Measurements from ENCODE around the gene PFKM.

The PFKM gene

GRCh38 chr12:48169011-48169410 is 49.8 kb downstream of the PFKM start:
- ATAC-seq (ENCODE audit: insufficient read depth, low read depth) (no peak), DNase-seq (no peak)
- Histone ChIP-seq H3K27ac (ENCODE audit: low read length) (no peak overlapping the region), H4K20me1 (ENCODE audit: insufficient read depth, low read length) (no peaks in the 10 kb centered on the region), H3K9ac (ENCODE audit: low read depth, low read length) (no peak overlapping the region), H3K79me2 (ENCODE audit: insufficient read depth, low read length) (no peaks in the 10 kb centered on the region), H3K4me3 (ENCODE audit: low read depth in 1 of 2, low read length in 2 of 2) (no peak overlapping the region), H3K36me3 (ENCODE audit: insufficient read depth, low read length) (no peaks in the 10 kb centered on the region), H3K27me3 (ENCODE audit: insufficient read depth, low read length, poor library complexity) (no peaks in the 10 kb centered on the region), H3K4me2 (ENCODE audit: insufficient read depth, low read length) (no peak overlapping the region), H2AFZ (ENCODE audit: low read depth, low read length) (no peak overlapping the region), H3K9me3 (ENCODE audit: insufficient read depth, low read length, severe bottlenecking) (no peaks in the 10 kb centered on the region), H3K4me1 (ENCODE audit: insufficient read depth, low read length) (no peaks in the 10 kb centered on the region)
- no peak for TF ChIP-seq EZH2 (IDR thresholded peaks at IDR 0.05; ENCODE audit: borderline replicate concordance, low read depth, low read length, severe bottlenecking)
- TF ChIP-seq, protein P1, sequence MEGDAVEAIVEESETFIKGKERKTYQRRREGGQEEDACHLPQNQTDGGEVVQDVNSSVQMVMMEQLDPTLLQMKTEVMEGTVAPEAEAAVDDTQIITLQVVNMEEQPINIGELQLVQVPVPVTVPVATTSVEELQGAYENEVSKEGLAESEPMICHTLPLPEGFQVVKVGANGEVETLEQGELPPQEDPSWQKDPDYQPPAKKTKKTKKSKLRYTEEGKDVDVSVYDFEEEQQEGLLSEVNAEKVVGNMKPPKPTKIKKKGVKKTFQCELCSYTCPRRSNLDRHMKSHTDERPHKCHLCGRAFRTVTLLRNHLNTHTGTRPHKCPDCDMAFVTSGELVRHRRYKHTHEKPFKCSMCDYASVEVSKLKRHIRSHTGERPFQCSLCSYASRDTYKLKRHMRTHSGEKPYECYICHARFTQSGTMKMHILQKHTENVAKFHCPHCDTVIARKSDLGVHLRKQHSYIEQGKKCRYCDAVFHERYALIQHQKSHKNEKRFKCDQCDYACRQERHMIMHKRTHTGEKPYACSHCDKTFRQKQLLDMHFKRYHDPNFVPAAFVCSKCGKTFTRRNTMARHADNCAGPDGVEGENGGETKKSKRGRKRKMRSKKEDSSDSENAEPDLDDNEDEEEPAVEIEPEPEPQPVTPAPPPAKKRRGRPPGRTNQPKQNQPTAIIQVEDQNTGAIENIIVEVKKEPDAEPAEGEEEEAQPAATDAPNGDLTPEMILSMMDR (IDR thresholded peaks at IDR 0.05; ENCODE audit: borderline replicate concordance, extremely low read depth, low read length, poor library complexity, severe bottlenecking), result no peak

GRCh38 chr12:48175613-48176416 is 56.7 kb downstream of the PFKM start:
- peak overlapping the region; percentile 5; the same call in 1 of the 2 replicates for H3K4me2 ChIP-seq (ENCODE audit: insufficient read depth, low read length)
- no peaks in the 10 kb centered on the region for H3K79me2 ChIP-seq (ENCODE audit: insufficient read depth, low read length)
- no peaks in the 10 kb centered on the region for H3K36me3 ChIP-seq (ENCODE audit: insufficient read depth, low read length)
- no peak for ATAC-seq (ENCODE audit: insufficient read depth, low read depth)
- TF ChIP-seq, protein P1 (IDR thresholded peaks at IDR 0.05; ENCODE audit: borderline replicate concordance, extremely low read depth, low read length, poor library complexity, severe bottlenecking), result no peak
- TF ChIP-seq EZH2 (IDR thresholded peaks at IDR 0.05; ENCODE audit: borderline replicate concordance, low read depth, low read length, severe bottlenecking), result no peak
- no peak overlapping the region for H3K27ac ChIP-seq (ENCODE audit: low read length)
- H3K4me1 ChIP-seq (ENCODE audit: insufficient read depth, low read length), result peaks cover 7% of the 10 kb centered on the region; the same call in 1 of the 2 replicates
- H3K9ac ChIP-seq (ENCODE audit: low read depth, low read length), result no peak overlapping the region
- H2AFZ ChIP-seq (ENCODE audit: low read depth, low read length), result peak overlapping the region; percentile 58; the same call in 1 of the 2 replicates
- no peak overlapping the region for H3K4me3 ChIP-seq (ENCODE audit: low read depth in 1 of 2, low read length in 2 of 2)
- DNase-seq, result no peak
- H4K20me1 ChIP-seq (ENCODE audit: insufficient read depth, low read length), result no peaks in the 10 kb centered on the region
- H3K9me3 ChIP-seq (ENCODE audit: insufficient read depth, low read length, severe bottlenecking), result no peaks in the 10 kb centered on the region
- H3K27me3 ChIP-seq (ENCODE audit: insufficient read depth, low read length, poor library complexity), result peaks cover 24% of the 10 kb centered on the region

GRCh38 chr12:48176417-48176751 is 57.2 kb downstream of the PFKM start:
- ATAC-seq (ENCODE audit: insufficient read depth, low read depth) (no peak), DNase-seq (no peak)
- Histone ChIP-seq H4K20me1 (ENCODE audit: insufficient read depth, low read length) (no peaks in the 10 kb centered on the region), H3K79me2 (ENCODE audit: insufficient read depth, low read length) (no peaks in the 10 kb centered on the region), H3K9ac (ENCODE audit: low read depth, low read length) (no peak overlapping the region), H3K27ac (ENCODE audit: low read length) (no peak overlapping the region), H3K36me3 (ENCODE audit: insufficient read depth, low read length) (no peaks in the 10 kb centered on the region), H2AFZ (ENCODE audit: low read depth, low read length) (no peak overlapping the region), H3K4me2 (ENCODE audit: insufficient read depth, low read length) (no peak overlapping the region), H3K4me3 (ENCODE audit: low read depth in 1 of 2, low read length in 2 of 2) (no peak overlapping the region), H3K27me3 (ENCODE audit: insufficient read depth, low read length, poor library complexity) (peaks cover 28% of the 10 kb centered on the region), H3K9me3 (ENCODE audit: insufficient read depth, low read length, severe bottlenecking) (no peaks in the 10 kb centered on the region), H3K4me1 (ENCODE audit: insufficient read depth, low read length) (peaks cover 7% of the 10 kb centered on the region; the same call in 1 of the 2 replicates)
- no peak for TF ChIP-seq EZH2 (IDR thresholded peaks at IDR 0.05; ENCODE audit: borderline replicate concordance, low read depth, low read length, severe bottlenecking)
- TF ChIP-seq, protein P1 (IDR thresholded peaks at IDR 0.05; ENCODE audit: borderline replicate concordance, extremely low read depth, low read length, poor library complexity, severe bottlenecking), result no peak
